SK-N-SH (cell line): ENCODE data around the gene LETM1. TPM values are rescaled to one million over a fixed set of nuclear protein-coding genes. Genes with fewer than 3 reads are reported as not detected.

Experiments used
- CTCF ChIA-PET: fragments of 300-600, 350-600 bp; formaldehyde crosslinking; extraction: SDS; loops from one replicate; lab custom pipeline; 2021; lab: Yijun Ruan, JAX
- POLR2A ChIA-PET: fragments of 350-600 bp; sonication (Branson Sonifier 250); formaldehyde crosslinking; extraction: SDS; loops from one replicate; lab custom pipeline; 2020; ENCODE audit warnings: antibody characterized with exemption, inconsistent platforms; lab: Yijun Ruan, JAX
- DNase-seq: peaks from one replicate; pipeline ENCODE4 v3.0.0; 2012
- H2AFZ ChIP-seq: fragments of 200-600 bp; sonication (generic); 2 replicates; pipeline ENCODE4 v1.8.1; 2016; ENCODE audit warnings: antibody characterized with exemption, mild to moderate bottlenecking, low read depth
- H3F3A ChIP-seq: fragments of 200-600 bp; sonication (generic); replicated peaks from 2 replicates; pipeline ENCODE3; 2016; ENCODE audit warnings: antibody characterized with exemption, mild to moderate bottlenecking; ENCODE audit not compliant: insufficient read depth
- H3K27ac ChIP-seq, 2 experiments: fragments of 200-500 bp in 1 of 2; fragments of 200-600 bp in 1 of 2; sonication (Bioruptor generic) in 1 of 2; sonication (generic), shearing (Covaris generic) in 1 of 2; 2 replicates each; pipeline versions ENCODE4 v1.5.1 to v1.6.1; 2014 to 2016; ENCODE audit warnings: low read depth in 2 of 2, inconsistent platforms in 1 of 2, low read length in 1 of 2, mild to moderate bottlenecking in 1 of 2, mixed read lengths in 1 of 2
- H3K27me3 ChIP-seq: fragments of 200-600 bp; sonication (generic), shearing (Covaris generic); 2 replicates; pipeline ENCODE4 v1.6.1; 2016; ENCODE audit warnings: mixed run types; ENCODE audit not compliant: insufficient read depth
- H3K36me3 ChIP-seq, 2 experiments: fragments of 200-500 bp in 1 of 2; fragments of 200-600 bp in 1 of 2; sonication (Bioruptor generic) in 1 of 2; sonication (generic) in 1 of 2; replicated peaks in 1 of 2; 2 replicates each; pipeline versions ENCODE3 to v1.5.1; 2014 to 2016; ENCODE audit warnings: low read length in 1 of 2, mild to moderate bottlenecking in 1 of 2; ENCODE audit not compliant: insufficient read depth in 2 of 2, control insufficient read depth in 1 of 2
- H3K4me1 ChIP-seq, 2 experiments: fragments of 200-500 bp in 1 of 2; fragments of 200-600 bp in 1 of 2; sonication (Bioruptor generic) in 1 of 2; sonication (generic), shearing (Covaris generic) in 1 of 2; 2 replicates each; pipeline versions ENCODE4 v1.5.1 to v1.6.1; 2014 to 2016; ENCODE audit warnings: low read depth in 1 of 2, low read length in 1 of 2, mixed run types in 1 of 2; ENCODE audit not compliant: insufficient read depth in 2 of 2, control insufficient read depth in 1 of 2
- H3K4me2 ChIP-seq: fragments of 200-600 bp; sonication (generic), shearing (Covaris generic); 2 replicates; pipeline ENCODE4 v1.6.1; 2017; ENCODE audit warnings: mixed run types
- H3K4me3 ChIP-seq, 2 experiments: fragments of 200-500 bp in 1 of 2; fragments of 200-600 bp in 1 of 2; sonication (Bioruptor generic) in 1 of 2; sonication (generic), shearing (Covaris generic) in 1 of 2; 2 replicates each; pipeline versions ENCODE4 v1.5.1 to v1.8.1; 2014 to 2016; ENCODE audit warnings: low read depth in 2 of 2, inconsistent platforms in 1 of 2, low read length in 1 of 2, mild to moderate bottlenecking in 1 of 2, mixed read lengths in 1 of 2, moderate library complexity in 1 of 2
- H3K79me2 ChIP-seq: fragments of 200-600 bp; sonication (generic); 2 replicates; pipeline ENCODE4 v1.8.1; 2017; ENCODE audit warnings: mild to moderate bottlenecking; ENCODE audit not compliant: insufficient read depth
- H3K9ac ChIP-seq: fragments of 200-600 bp; sonication (generic); 2 replicates; pipeline ENCODE4 v1.6.1; 2017; ENCODE audit warnings: mixed run types
- H3K9me2 ChIP-seq: fragments of 200-600 bp; sonication (generic); 2 replicates; pipeline ENCODE4 v1.6.1; 2017; ENCODE audit warnings: mixed run types
- H3K9me3 ChIP-seq: fragments of 200-600 bp; sonication (generic); 2 replicates; pipeline ENCODE4 v1.6.1; 2017; ENCODE audit warnings: mixed run types, mild to moderate bottlenecking, moderate library complexity
- H4K20me1 ChIP-seq: fragments of 200-600 bp; sonication (generic); 2 replicates; pipeline ENCODE4 v1.6.1; 2017; ENCODE audit warnings: mild to moderate bottlenecking, mixed run types; ENCODE audit not compliant: insufficient read depth
- CHD2 ChIP-seq: fragments of 150-350 bp; IDR thresholded peaks from 2 replicates; pipeline ENCODE4 v1.6.1; 2018; ENCODE audit warnings: low read length; ENCODE audit not compliant: partially characterized antibody
- ELF1 ChIP-seq: IDR thresholded peaks from 2 replicates; pipeline ENCODE4 v1.4.0; 2012
- EZH2phosphoT487 ChIP-seq: fragments of 200-600 bp; sonication (generic); IDR thresholded peaks from 2 replicates; pipeline ENCODE4 v1.6.1; 2017; ENCODE audit warnings: low read depth, mixed run types, mild to moderate bottlenecking, antibody characterized with exemption, moderate library complexity, borderline replicate concordance
- FOXJ3 ChIP-seq: sonication (generic); formaldehyde crosslinking; IDR thresholded peaks from 2 replicates; pipeline ENCODE4 v1.5.1; 2020; ENCODE audit warnings: mild to moderate bottlenecking, missing genetic modification reagents
- FOXM1 ChIP-seq: IDR thresholded peaks from 2 replicates; pipeline ENCODE4 v1.4.0; 2012; ENCODE audit warnings: low read depth, mild to moderate bottlenecking
- NFIC ChIP-seq: IDR thresholded peaks from 2 replicates; pipeline ENCODE4 v1.4.0; 2012; ENCODE audit warnings: borderline replicate concordance
- NRF1 ChIP-seq: IDR thresholded peaks from 2 replicates; pipeline ENCODE4 v1.6.1; 2012; ENCODE audit warnings: low read depth, mild to moderate bottlenecking, low read length
- RAD21 ChIP-seq: IDR thresholded peaks from 2 replicates; pipeline ENCODE4 v1.6.1; 2012; ENCODE audit warnings: mild to moderate bottlenecking, low read length
- SMC3 ChIP-seq: IDR thresholded peaks from 2 replicates; pipeline ENCODE4 v1.6.1; 2012; ENCODE audit warnings: low read depth, low read length, improper control_type of control experiment
- WGBS: methylation state at CpG from one replicate; pipeline ENCODE4 v1.1.6; 2017; ENCODE audit warnings: low lambda C conversion rate; 5-methylcytosine and 5-hydroxymethylcytosine counted together
- polyA plus RNA-seq, 3 experiments: library from polyadenylated mRNA; depleted of rRNA; stranded (reverse); fragments of >200 nt; gene quantifications; 2 replicates each; pipeline ENCODE4 v1.2.3, GENCODE V29; 2012
- TF ChIP-seq, protein P1 (sequence below): fragments of 150-350 bp; IDR thresholded peaks from 2 replicates; pipeline ENCODE4 v1.6.1; 2017; ENCODE audit warnings: antibody characterized with exemption, low read length, low read depth, borderline replicate concordance
- TF ChIP-seq, protein P2 (sequence below): fragments of 150-350 bp; IDR thresholded peaks from 2 replicates; pipeline ENCODE4 v1.6.1; 2016; ENCODE audit warnings: mild to moderate bottlenecking, low read depth, low read length
- TF ChIP-seq, protein P3 (sequence below): fragments of 200-600 bp; sonication (generic); IDR thresholded peaks from 2 replicates; pipeline ENCODE4 v1.6.1; 2017; ENCODE audit warnings: antibody characterized with exemption, mild to moderate bottlenecking, moderate library complexity

Gene LETM1
- polyA plus RNA-seq, 1 of the 3 experiments (the other 2 are of a cell fraction), result 25.8 TPM

DNA sequence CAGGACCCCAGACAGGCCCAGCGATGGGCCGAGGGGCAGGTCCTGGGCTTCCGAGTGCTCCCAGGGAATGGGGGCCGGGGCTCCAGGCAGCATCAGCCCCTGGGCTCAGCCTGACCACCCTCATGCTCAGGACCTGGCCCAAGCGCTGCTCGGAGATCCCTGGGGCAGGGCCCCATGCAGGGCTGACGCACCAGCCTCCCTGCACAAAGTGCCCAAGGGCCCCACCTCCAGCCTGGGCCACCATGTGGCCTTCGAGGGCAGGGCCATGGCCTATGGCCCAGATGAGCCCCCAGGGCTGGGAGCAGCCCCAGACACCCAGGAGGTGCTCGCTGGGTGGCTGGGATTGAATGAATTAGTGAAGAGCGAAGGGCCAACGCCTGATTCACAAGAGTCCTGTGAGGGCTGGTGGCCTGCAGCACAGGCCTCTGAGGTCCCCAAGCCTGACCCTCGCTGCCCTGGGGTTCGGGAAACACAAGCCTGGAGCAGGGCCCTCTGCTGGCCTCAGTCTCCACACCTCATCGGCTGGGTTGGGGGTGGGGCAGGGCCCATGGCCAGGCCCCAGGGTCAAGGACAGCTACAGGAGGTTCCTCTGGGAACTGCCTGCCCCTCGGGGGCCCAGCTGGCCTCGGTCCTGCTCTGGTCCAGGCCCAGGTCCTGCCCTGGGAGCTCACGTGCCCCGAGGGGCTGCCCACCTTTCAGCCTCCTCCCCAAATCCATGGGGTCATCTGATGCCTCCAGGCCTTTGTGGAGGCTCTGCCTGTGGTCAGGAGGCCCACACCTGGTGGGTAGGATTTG is 76.2 kb downstream of the LETM1 start:
- H3K9ac ChIP-seq, result no peak overlapping the region
- DNase-seq, result no peak
- H3K4me1 ChIP-seq, result peaks cover 0 to 20% of the 10 kb centered on the region in 2 experiments; a peak in 1 of 4 replicates
- no peaks in the 10 kb centered on the region for H3K9me3 ChIP-seq
- H4K20me1 ChIP-seq, result no peaks in the 10 kb centered on the region
- H3K27me3 ChIP-seq, result no peaks in the 10 kb centered on the region
- no peaks in the 10 kb centered on the region for H3K79me2 ChIP-seq
- H3K36me3 ChIP-seq, result no peaks in the 10 kb centered on the region
- no peaks in the 10 kb centered on the region for H3K9me2 ChIP-seq
- no peak overlapping the region for H3K4me2 ChIP-seq
- H3K27ac ChIP-seq, result no peak overlapping the region
- no peak overlapping the region for H3K4me3 ChIP-seq
- ChIA-PET POLR2A (no interaction called here), CTCF (interaction anchor here (0.7 to 1.7 kb wide), 4 partner anchors 12 to 120 kb away, joined by 3 to 4 read pairs (median 4); no protein-coding TSS in a partner anchor)
- no peaks in the 10 kb centered on the region for H3F3A ChIP-seq
- no peak overlapping the region for H2AFZ ChIP-seq
- 76% methylated on average over 6 of the region's 18 CpGs for WGBS
- TF ChIP-seq SMC3 (no peak), ELF1 (no peak), CHD2 (no peak), NRF1 (no peak), FOXJ3 (CRISPR knock-in tag) (no peak)
- TF ChIP-seq, protein P1, sequence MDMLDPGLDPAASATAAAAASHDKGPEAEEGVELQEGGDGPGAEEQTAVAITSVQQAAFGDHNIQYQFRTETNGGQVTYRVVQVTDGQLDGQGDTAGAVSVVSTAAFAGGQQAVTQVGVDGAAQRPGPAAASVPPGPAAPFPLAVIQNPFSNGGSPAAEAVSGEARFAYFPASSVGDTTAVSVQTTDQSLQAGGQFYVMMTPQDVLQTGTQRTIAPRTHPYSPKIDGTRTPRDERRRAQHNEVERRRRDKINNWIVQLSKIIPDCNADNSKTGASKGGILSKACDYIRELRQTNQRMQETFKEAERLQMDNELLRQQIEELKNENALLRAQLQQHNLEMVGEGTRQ, result no peak
- TF ChIP-seq, protein P2, sequence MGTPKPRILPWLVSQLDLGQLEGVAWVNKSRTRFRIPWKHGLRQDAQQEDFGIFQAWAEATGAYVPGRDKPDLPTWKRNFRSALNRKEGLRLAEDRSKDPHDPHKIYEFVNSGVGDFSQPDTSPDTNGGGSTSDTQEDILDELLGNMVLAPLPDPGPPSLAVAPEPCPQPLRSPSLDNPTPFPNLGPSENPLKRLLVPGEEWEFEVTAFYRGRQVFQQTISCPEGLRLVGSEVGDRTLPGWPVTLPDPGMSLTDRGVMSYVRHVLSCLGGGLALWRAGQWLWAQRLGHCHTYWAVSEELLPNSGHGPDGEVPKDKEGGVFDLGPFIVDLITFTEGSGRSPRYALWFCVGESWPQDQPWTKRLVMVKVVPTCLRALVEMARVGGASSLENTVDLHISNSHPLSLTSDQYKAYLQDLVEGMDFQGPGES, result no peak
- TF ChIP-seq, protein P3, sequence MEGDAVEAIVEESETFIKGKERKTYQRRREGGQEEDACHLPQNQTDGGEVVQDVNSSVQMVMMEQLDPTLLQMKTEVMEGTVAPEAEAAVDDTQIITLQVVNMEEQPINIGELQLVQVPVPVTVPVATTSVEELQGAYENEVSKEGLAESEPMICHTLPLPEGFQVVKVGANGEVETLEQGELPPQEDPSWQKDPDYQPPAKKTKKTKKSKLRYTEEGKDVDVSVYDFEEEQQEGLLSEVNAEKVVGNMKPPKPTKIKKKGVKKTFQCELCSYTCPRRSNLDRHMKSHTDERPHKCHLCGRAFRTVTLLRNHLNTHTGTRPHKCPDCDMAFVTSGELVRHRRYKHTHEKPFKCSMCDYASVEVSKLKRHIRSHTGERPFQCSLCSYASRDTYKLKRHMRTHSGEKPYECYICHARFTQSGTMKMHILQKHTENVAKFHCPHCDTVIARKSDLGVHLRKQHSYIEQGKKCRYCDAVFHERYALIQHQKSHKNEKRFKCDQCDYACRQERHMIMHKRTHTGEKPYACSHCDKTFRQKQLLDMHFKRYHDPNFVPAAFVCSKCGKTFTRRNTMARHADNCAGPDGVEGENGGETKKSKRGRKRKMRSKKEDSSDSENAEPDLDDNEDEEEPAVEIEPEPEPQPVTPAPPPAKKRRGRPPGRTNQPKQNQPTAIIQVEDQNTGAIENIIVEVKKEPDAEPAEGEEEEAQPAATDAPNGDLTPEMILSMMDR, result no peak
- TF ChIP-seq, all 33 proteins: peak for 0

DNA sequence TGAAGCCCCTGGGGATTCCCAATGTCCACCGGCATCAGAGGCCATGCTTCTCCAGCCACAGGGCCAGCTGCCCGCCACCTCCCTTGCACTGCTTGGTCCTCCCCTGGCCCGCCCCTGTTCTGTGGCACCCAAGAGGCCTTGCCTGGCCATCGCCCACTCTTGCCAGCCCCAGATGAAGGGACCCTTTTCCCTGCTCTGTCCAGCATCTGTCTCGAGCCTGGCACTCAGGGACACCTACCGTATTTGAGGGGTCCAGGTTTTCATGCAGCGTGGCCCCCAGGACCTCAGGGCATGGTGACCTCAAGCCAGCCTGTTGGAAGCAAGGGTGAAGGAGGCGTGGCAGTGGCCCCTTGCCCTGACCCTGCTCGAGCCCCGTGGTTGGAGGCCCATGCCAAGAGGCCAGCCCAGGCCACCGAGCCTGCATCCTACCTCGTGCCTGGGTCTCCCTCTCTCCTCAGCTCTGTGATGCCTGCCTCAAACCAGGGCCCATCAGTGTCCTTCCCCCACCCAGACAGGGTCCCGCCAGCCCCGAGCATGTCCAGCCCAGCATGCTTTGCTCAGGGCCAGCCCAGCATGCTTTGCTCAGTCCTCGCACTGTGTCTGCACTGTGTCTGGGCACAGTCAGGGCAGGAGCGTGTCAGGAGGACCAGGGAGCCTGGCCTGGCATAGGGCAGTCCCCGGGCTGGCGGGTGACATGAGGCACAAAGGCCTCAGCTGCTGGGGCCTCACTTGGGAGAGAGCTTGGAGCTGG is 77.1 kb downstream of the LETM1 start:
- Histone ChIP-seq H3F3A (no peaks in the 10 kb centered on the region), H3K4me1 (peaks cover 0 to 19% of the 10 kb centered on the region in 2 experiments; a peak in 1 of 4 replicates), H2AFZ (no peak overlapping the region), H3K4me3 (no peak overlapping the region), H3K9ac (no peak overlapping the region), H3K36me3 (no peaks in the 10 kb centered on the region), H4K20me1 (no peaks in the 10 kb centered on the region), H3K9me3 (no peaks in the 10 kb centered on the region), H3K27ac (no peak overlapping the region), H3K79me2 (no peaks in the 10 kb centered on the region), H3K4me2 (no peak overlapping the region), H3K27me3 (no peaks in the 10 kb centered on the region), H3K9me2 (no peaks in the 10 kb centered on the region)
- ChIA-PET POLR2A (no interaction called here), CTCF (interaction anchor here (0.6 to 2.8 kb wide), 5 partner anchors 11 to 35 kb away, joined by 3 to 15 read pairs (median 4); no protein-coding TSS in a partner anchor)
- no peak for DNase-seq
- TF ChIP-seq NFIC (no peak), RAD21 (no peak), EZH2phosphoT487 (no peak), NRF1 (no peak), FOXJ3 (CRISPR knock-in tag) (no peak), FOXM1 (no peak)
- TF ChIP-seq, protein P2, result no peak
- WGBS, result 79% methylated on average over 13 of the region's 18 CpGs
